Effector memory CD8-positive, alpha-beta T cell (primary cell): ENCODE measurements around the gene PUS10.
"Not testable (repeated sequence)": the region's sequence is repeated elsewhere in the genome, so short reads cannot be mapped to it uniquely, and the experiment has no call there.

ENCODE experiments used
- ATAC-seq: fragments of 150-1000 bp; cut with Tn5 transposase; replicated peaks from 2 replicates; pipeline ENCODE4 v1.10.0; 2021; ENCODE audit warnings: mild to moderate bottlenecking, moderate library complexity
- DNase-seq, 3 experiments: peaks; one replicate each; pipeline ENCODE4 v3.0.0; 2021
- H3K27ac Mint-ChIP-seq, 2 donors: one replicate each; pipeline ENCODE4 v1.8.0; 2022; ENCODE audit warnings: mild to moderate bottlenecking in 2 of 2, mixed read lengths in 2 of 2, moderate library complexity in 2 of 2
- H3K27me3 Mint-ChIP-seq, 2 donors: one replicate each; pipeline ENCODE4 v1.8.0; 2022; ENCODE audit warnings: mixed read lengths in 2 of 2
- H3K36me3 Mint-ChIP-seq: one replicate; pipeline ENCODE4 v1.8.0; 2022; ENCODE audit warnings: mild to moderate bottlenecking, moderate library complexity, mixed read lengths; ENCODE audit not compliant: insufficient read depth
- H3K4me1 Mint-ChIP-seq, 2 donors: one replicate each; pipeline ENCODE4 v1.8.0; 2022; ENCODE audit warnings: low read depth in 2 of 2, mixed read lengths in 2 of 2
- H3K4me3 Mint-ChIP-seq, 2 donors: one replicate each; pipeline ENCODE4 v1.8.0; 2022; ENCODE audit warnings: mild to moderate bottlenecking in 2 of 2, mixed read lengths in 2 of 2, moderate library complexity in 2 of 2
- H3K9me3 Mint-ChIP-seq, 2 donors: one replicate each; pipeline ENCODE4 v1.8.0; 2022; ENCODE audit warnings: mixed read lengths in 2 of 2

Gene PUS10

GRCh38 chr2:60926741-60927552, 91.1 kb downstream of the PUS10 start:
- Mint-ChIP-seq H3K27me3 (no peaks in the 10 kb centered on the region), H3K9me3 (no peaks in the 10 kb centered on the region), H3K27ac (no peak overlapping the region), H3K36me3 (peaks cover 53% of the 10 kb centered on the region), H3K4me1 (peaks cover 3 to 17% of the 10 kb centered on the region in 2 donors), H3K4me3 (no peak overlapping the region)
- DNase-seq = no peak
- ATAC-seq = peak; percentile 26

DNA sequence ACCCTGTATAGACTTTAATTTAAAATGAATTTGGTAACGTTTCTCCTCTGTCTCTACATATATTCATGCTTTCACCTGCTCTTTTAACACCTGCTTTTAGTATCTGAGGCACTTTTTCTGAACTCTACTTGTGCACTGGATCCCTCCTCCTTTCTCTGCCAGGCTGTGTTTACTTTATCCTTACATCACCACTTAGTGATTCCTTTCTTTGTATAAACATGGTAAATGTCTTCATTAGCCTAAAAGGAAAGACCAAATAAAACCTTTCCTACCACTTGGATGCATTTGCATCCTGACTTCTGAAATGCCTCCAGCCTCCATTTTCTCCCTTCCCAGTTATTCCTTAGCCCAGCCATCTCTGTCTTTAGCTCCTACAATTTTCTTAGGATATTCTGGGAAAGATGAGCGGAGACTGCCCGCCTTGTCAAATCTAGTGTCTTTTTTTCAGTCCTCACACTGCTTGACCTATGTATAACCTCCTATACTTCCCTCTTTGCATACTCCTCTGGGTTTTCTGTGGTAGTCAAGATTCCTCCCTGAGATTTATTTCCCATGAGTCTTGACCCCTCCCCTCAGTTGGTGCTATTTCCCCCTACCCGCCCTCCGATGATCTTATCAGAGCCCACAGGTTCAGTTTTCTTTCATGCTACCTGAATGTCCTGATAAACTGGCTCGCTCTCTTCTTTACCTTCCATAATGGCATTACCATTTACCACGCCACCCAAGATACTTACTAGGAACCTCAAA, 91.9 kb downstream of the PUS10 start:
- Mint-ChIP-seq H3K27ac (peak overlapping the region in 1 of 2 donors; percentile 27), H3K4me1 (peaks cover 3 to 17% of the 10 kb centered on the region in 2 donors), H3K27me3 (no peaks in the 10 kb centered on the region), H3K9me3 (no peaks in the 10 kb centered on the region), H3K36me3 (peaks cover 56% of the 10 kb centered on the region), H3K4me3 (no peak overlapping the region)
- DNase-seq (no peak), ATAC-seq (no peak)

DNA sequence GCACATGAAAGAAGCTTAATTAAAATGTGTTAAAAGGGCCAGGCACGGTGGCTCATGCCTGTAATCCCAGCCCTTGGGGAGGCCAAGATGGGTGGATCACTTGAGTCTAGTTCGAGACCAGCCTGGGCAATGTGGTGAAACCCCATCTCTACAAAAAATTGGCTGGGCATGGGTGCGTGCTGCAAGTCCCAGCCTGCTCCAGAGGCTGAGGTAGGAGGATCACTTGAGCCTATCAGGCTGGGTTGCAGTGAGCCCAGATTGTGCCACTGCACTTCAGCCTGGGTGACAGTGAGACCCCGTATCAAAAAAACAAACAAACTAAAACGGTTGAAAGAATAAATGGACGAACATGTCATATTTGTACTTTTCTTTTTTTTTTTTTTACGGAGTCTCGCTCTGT, 110.7 kb downstream of the PUS10 start:
- peaks cover 76% of the 10 kb centered on the region for H3K36me3 Mint-ChIP-seq
- no peaks in the 10 kb centered on the region for H3K9me3 Mint-ChIP-seq
- no peak overlapping the region for H3K4me3 Mint-ChIP-seq
- DNase-seq (no peak), ATAC-seq (no peak)
- peak overlapping the region in 1 of 2 donors; percentile 6 for H3K27ac Mint-ChIP-seq
- no peaks in the 10 kb centered on the region for H3K27me3 Mint-ChIP-seq
- peaks cover 2 to 6% of the 10 kb centered on the region in 2 donors for H3K4me1 Mint-ChIP-seq

DNA sequence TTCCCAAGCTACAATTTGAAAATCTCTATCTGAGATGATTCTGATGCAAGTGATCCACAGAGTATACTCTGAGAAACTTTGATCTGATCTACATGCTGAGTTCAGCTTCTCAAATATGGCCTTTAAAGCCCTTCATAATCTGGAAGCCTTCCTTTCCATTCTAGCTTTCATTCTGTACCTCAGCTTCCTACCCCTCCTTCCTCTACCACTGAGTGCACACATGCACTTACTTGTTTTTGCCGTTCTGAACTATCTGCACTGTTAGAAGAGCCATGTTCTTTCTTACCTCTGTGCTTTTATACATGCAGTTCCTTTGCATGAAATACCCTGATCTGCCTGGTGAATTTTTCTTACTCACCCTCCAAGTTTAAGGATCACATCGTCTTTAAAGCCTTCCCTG, 111.7 kb downstream of the PUS10 start:
- H3K36me3 Mint-ChIP-seq = peaks cover 79% of the 10 kb centered on the region
- ATAC-seq (peak; percentile 15), DNase-seq (no peak)
- H3K27me3 Mint-ChIP-seq = no peaks in the 10 kb centered on the region
- peak overlapping the region in 1 of 2 donors; percentile 1 for H3K4me3 Mint-ChIP-seq
- no peak overlapping the region for H3K27ac Mint-ChIP-seq
- H3K4me1 Mint-ChIP-seq = peaks cover 2 to 9% of the 10 kb centered on the region in 2 donors
- no peaks in the 10 kb centered on the region for H3K9me3 Mint-ChIP-seq

DNA sequence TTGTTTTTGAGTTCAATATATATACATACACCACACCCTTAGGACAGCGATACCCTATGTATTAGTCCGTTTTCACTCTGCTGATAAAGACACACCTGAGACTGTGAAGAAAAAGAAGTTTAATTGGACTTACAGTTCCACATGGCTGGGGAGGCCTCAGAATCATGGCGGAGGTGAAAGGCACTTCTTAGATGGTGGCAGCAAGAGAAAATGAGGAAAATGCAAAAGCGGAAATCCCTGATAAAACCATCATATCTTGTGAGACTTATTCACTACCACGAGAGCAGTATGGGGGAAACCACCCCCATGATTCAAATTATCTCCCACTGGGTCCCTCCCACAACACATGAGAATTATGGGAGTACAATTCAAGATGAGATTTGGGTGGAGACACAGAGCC, 112.2 kb downstream of the PUS10 start:
- DNase-seq, H3K27me3 Mint-ChIP-seq, ATAC-seq, H3K9me3 Mint-ChIP-seq, H3K4me1 Mint-ChIP-seq, H3K4me3 Mint-ChIP-seq: not testable (repeated sequence)
- peak overlapping the region in 1 of 2 donors; percentile 55 for H3K27ac Mint-ChIP-seq
- H3K36me3 Mint-ChIP-seq = peaks cover 80% of the 10 kb centered on the region

GRCh38 chr2:60901296-60901695, 116.8 kb downstream of the PUS10 start:
- Mint-ChIP-seq H3K4me1 (peaks cover 3 to 20% of the 10 kb centered on the region in 2 donors), H3K36me3 (peaks cover 97% of the 10 kb centered on the region), H3K27ac (peak overlapping the region in 1 of 2 donors; percentile 13)
- not testable (repeated sequence) for DNase-seq, H3K4me3 Mint-ChIP-seq, H3K9me3 Mint-ChIP-seq, H3K27me3 Mint-ChIP-seq, ATAC-seq

GRCh38 chr2:60899892-60900249, 118.2 kb downstream of the PUS10 start:
- peaks cover 3 to 19% of the 10 kb centered on the region in 2 donors for H3K4me1 Mint-ChIP-seq
- H3K4me3 Mint-ChIP-seq = no peak overlapping the region
- H3K36me3 Mint-ChIP-seq = peaks cover 99% of the 10 kb centered on the region
- H3K27ac Mint-ChIP-seq = peak overlapping the region in 1 of 2 donors; percentile 47
- DNase-seq (no peak), ATAC-seq (no peak)
- no peaks in the 10 kb centered on the region for H3K27me3 Mint-ChIP-seq
- no peaks in the 10 kb centered on the region for H3K9me3 Mint-ChIP-seq

- H3K27me3 Mint-ChIP-seq = no peaks in the 10 kb centered on the region
- H3K9me3 Mint-ChIP-seq = no peaks in the 10 kb centered on the region
- H3K4me3 Mint-ChIP-seq = no peak overlapping the region
- H3K36me3 Mint-ChIP-seq = peaks cover 99% of the 10 kb centered on the region
- no peak for DNase-seq
- H3K27ac Mint-ChIP-seq = peak overlapping the region in 1 of 2 donors; percentile 47
- H3K4me1 Mint-ChIP-seq = peaks cover 3 to 19% of the 10 kb centered on the region in 2 donors
- peak; percentile 28 for ATAC-seq
These were observed 118.7 kb downstream of the PUS10 start for GRCh38 chr2:60899230-60899891.

- Mint-ChIP-seq H3K27ac (peak overlapping the region in 1 of 2 donors; percentile 4), H3K27me3 (no peaks in the 10 kb centered on the region), H3K4me1 (peaks cover 3 to 22% of the 10 kb centered on the region in 2 donors), H3K4me3 (no peak overlapping the region), H3K9me3 (no peaks in the 10 kb centered on the region), H3K36me3 (peaks cover 99% of the 10 kb centered on the region)
- DNase-seq (no peak), ATAC-seq (no peak)
These were observed 119.5 kb downstream of the PUS10 start for GRCh38 chr2:60898567-60898966.
